ENCODE results near the gene TP53I13. TPM values are rescaled to one million over a fixed set of nuclear protein-coding genes. Genes with fewer than 3 reads are reported as not detected.
A peak's percentile ranks its signal among the peaks of the same experiment; 100 is the strongest.

The TP53I13 gene
- total and polyA plus RNA-seq, 2 of the 13 experiments (the other 11 are each of a cell fraction or from before 2014, with no cell fraction given) = 16.9 to 25.7 TPM

DNA sequence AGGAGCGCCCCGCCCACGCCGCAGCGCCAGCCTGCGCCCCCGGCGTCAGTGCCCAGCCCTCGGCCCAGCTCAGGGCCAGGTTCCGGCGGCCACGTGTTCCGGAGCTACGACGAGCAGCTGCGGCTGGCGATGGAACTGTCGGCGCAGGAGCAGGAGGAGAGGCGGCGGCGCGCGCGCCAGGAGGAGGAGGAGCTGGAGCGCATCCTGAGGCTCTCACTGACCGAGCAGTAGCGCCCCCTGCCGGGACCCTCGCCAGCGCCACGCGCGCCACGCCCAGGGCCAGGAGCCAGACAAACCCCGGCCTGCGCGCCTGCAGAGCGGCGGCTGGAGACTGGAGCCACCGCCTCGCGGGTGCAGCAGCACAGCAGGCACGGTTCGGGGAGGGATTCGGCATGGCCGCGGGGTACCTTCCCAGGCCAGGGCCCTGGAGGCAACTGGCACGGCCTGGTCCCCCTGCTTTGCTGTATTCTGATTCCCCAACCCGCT is 44.9 kb downstream of the TP53I13 start (continued):
- TF ChIP-seq, protein P1, sequence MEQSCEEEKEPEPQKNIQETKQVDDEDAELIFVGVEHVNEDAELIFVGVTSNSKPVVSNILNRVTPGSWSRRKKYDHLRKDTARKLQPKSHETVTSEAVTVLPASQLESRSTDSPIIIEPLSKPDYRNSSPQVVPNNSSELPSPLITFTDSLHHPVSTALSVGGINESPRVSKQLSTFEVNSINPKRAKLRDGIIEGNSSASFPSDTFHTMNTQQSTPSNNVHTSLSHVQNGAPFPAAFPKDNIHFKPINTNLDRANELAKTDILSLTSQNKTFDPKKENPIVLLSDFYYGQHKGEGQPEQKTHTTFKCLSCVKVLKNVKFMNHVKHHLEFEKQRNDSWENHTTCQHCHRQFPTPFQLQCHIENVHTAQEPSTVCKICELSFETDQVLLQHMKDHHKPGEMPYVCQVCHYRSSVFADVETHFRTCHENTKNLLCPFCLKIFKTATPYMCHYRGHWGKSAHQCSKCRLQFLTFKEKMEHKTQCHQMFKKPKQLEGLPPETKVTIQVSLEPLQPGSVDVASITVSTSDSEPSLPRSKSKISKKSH (CRISPR knock-in tag; IDR thresholded peaks at IDR 0.05; ENCODE audit: borderline replicate concordance) = peak; percentile 40; the same call in 1 of the 2 replicates
- TF ChIP-seq ZNF75D (CRISPR knock-in tag; IDR thresholded peaks at IDR 0.05; ENCODE audit: borderline replicate concordance) (no peak), ZNF333 (CRISPR knock-in tag; IDR thresholded peaks at IDR 0.05; ENCODE audit: borderline replicate concordance) (no peak), ZNF552 (CRISPR knock-in tag; IDR thresholded peaks at IDR 0.05; ENCODE audit: borderline replicate concordance) (no peak), ZBTB20 (CRISPR knock-in tag; IDR thresholded peaks at IDR 0.05; ENCODE audit: borderline replicate concordance, low read depth) (no peak), NR2F6 (IDR thresholded peaks at IDR 0.05) (no peak), NR2F6 (CRISPR knock-in tag; IDR thresholded peaks at IDR 0.05) (no peak; the same call in 1 of the 2 replicates), ISL2 (CRISPR knock-in tag; IDR thresholded peaks at IDR 0.05) (0 out of 2 replicates have a peak, but pooled peaks have one; percentile 34), ZSCAN29 (CRISPR knock-in tag; conservative IDR thresholded peaks at IDR 0.05) (no peak), ZNF556 (CRISPR knock-in tag; IDR thresholded peaks at IDR 0.05; ENCODE audit: borderline replicate concordance) (peak; percentile 38; the same call in 1 of the 2 replicates), ZNF788 (CRISPR knock-in tag; IDR thresholded peaks at IDR 0.05; ENCODE audit: borderline replicate concordance) (peak; percentile 42; the same call in 1 of the 2 replicates), ZNF296 (CRISPR knock-in tag; conservative IDR thresholded peaks at IDR 0.05) (no peak), MEIS1 (CRISPR knock-in tag; IDR thresholded peaks at IDR 0.05; ENCODE audit: borderline replicate concordance) (no peak)
- TF ChIP-seq, protein P2, sequence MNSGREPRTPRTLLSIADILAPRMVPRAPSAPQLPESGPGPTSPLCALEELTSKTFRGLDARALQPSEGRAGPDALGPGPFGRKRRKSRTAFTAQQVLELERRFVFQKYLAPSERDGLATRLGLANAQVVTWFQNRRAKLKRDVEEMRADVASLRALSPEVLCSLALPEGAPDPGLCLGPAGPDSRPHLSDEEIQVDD (CRISPR knock-in tag; IDR thresholded peaks at IDR 0.05; ENCODE audit: borderline replicate concordance) = peak; percentile 77; the same call in 1 of the 2 replicates
- TF ChIP-seq, protein P3, sequence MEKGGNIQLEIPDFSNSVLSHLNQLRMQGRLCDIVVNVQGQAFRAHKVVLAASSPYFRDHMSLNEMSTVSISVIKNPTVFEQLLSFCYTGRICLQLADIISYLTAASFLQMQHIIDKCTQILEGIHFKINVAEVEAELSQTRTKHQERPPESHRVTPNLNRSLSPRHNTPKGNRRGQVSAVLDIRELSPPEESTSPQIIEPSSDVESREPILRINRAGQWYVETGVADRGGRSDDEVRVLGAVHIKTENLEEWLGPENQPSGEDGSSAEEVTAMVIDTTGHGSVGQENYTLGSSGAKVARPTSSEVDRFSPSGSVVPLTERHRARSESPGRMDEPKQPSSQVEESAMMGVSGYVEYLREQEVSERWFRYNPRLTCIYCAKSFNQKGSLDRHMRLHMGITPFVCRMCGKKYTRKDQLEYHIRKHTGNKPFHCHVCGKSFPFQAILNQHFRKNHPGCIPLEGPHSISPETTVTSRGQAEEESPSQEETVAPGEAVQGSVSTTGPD (CRISPR knock-in tag; IDR thresholded peaks at IDR 0.05) = no peak
- TF ChIP-seq, protein P4, sequence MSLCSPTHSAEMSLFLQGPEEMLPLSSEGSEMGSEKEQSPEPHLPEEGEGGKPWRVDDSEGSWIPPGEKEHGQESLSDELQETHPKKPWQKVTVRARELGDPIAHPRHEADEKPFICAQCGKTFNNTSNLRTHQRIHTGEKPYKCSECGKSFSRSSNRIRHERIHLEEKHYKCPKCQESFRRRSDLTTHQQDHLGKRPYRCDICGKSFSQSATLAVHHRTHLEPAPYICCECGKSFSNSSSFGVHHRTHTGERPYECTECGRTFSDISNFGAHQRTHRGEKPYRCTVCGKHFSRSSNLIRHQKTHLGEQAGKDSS (CRISPR knock-in tag; IDR thresholded peaks at IDR 0.05; ENCODE audit: borderline replicate concordance, low read depth) = peak; percentile 79; the same call in 1 of the 2 replicates
- TF ChIP-seq, protein P5, sequence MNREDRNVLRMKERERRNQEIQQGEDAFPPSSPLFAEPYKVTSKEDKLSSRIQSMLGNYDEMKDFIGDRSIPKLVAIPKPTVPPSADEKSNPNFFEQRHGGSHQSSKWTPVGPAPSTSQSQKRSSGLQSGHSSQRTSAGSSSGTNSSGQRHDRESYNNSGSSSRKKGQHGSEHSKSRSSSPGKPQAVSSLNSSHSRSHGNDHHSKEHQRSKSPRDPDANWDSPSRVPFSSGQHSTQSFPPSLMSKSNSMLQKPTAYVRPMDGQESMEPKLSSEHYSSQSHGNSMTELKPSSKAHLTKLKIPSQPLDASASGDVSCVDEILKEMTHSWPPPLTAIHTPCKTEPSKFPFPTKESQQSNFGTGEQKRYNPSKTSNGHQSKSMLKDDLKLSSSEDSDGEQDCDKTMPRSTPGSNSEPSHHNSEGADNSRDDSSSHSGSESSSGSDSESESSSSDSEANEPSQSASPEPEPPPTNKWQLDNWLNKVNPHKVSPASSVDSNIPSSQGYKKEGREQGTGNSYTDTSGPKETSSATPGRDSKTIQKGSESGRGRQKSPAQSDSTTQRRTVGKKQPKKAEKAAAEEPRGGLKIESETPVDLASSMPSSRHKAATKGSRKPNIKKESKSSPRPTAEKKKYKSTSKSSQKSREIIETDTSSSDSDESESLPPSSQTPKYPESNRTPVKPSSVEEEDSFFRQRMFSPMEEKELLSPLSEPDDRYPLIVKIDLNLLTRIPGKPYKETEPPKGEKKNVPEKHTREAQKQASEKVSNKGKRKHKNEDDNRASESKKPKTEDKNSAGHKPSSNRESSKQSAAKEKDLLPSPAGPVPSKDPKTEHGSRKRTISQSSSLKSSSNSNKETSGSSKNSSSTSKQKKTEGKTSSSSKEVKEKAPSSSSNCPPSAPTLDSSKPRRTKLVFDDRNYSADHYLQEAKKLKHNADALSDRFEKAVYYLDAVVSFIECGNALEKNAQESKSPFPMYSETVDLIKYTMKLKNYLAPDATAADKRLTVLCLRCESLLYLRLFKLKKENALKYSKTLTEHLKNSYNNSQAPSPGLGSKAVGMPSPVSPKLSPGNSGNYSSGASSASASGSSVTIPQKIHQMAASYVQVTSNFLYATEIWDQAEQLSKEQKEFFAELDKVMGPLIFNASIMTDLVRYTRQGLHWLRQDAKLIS (CRISPR knock-in tag; IDR thresholded peaks at IDR 0.05) = no peak
- TF ChIP-seq, protein P6, sequence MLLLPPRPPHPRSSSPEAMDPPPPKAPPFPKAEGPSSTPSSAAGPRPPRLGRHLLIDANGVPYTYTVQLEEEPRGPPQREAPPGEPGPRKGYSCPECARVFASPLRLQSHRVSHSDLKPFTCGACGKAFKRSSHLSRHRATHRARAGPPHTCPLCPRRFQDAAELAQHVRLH (CRISPR knock-in tag; IDR thresholded peaks at IDR 0.05; ENCODE audit: borderline replicate concordance, low read depth) = peak; percentile 68
- TF ChIP-seq, protein P7, sequence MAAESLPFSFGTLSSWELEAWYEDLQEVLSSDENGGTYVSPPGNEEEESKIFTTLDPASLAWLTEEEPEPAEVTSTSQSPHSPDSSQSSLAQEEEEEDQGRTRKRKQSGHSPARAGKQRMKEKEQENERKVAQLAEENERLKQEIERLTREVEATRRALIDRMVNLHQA (CRISPR knock-in tag; IDR thresholded peaks at IDR 0.05) = no peak

Measured in HepG2 (cell line).